Myocyte (in vitro differentiated cells): ENCODE measurements around the gene NUMB. TPM values are rescaled to one million over a fixed set of nuclear protein-coding genes. Genes with fewer than 3 reads are reported as not detected.

Source experiments
- DNase-seq: peaks from one replicate; pipeline ENCODE4 v3.0.0-alpha.2; 2012; ENCODE audit warnings: low read depth
- total RNA-seq: library from RNA; depleted of rRNA; stranded (reverse); fragments of >200 nt; gene quantifications from 2 replicates; pipeline ENCODE4 v1.2.3, GENCODE V29; 2014

NUMB gene
- total RNA-seq, 1 donor from 2014 or later, result 17.2 TPM

- no peak for DNase-seq
Observed at GRCh38 chr14:73262427-73263183, 195.7 kb downstream of the NUMB start.

- no peak for DNase-seq
Observed at GRCh38 chr14:73261520-73262426, 196.6 kb downstream of the NUMB start.

- no peak for DNase-seq
Observed at GRCh38 chr14:73261075-73261474, 197.3 kb downstream of the NUMB start.

- no peak for DNase-seq
Observed at GRCh38 chr14:73260574-73260973, 197.8 kb downstream of the NUMB start.

GRCh38 chr14:73259837-73260236 is 198.5 kb downstream of the NUMB start:
- DNase-seq, result no peak

- DNase-seq, result no peak
Observed at GRCh38 chr14:73258845-73259611, 199.3 kb downstream of the NUMB start.

- no peak for DNase-seq
Observed at GRCh38 chr14:73258076-73258475, 200.3 kb downstream of the NUMB start.

- no peak for DNase-seq
Observed at GRCh38 chr14:73255693-73256225, 202.6 kb downstream of the NUMB start.

GRCh38 chr14:73255005-73255400 is 203.3 kb downstream of the NUMB start:
- DNase-seq, result no peak

GRCh38 chr14:73254247-73255004 is 203.9 kb downstream of the NUMB start:
- DNase-seq, result no peak

- DNase-seq, result no peak
Observed at GRCh38 chr14:73253721-73254120, 204.6 kb downstream of the NUMB start.

GRCh38 chr14:73253323-73253610 is 205.1 kb downstream of the NUMB start:
- DNase-seq, result no peak

- no peak for DNase-seq
Observed at GRCh38 chr14:73252491-73253322, 205.6 kb downstream of the NUMB start.

GRCh38 chr14:73251516-73252215 is 206.7 kb downstream of the NUMB start:
- DNase-seq, result no peak

GRCh38 chr14:73250781-73251500 is 207.4 kb downstream of the NUMB start:
- DNase-seq, result no peak

GRCh38 chr14:73250317-73250713 is 208.0 kb downstream of the NUMB start:
- no peak for DNase-seq

GRCh38 chr14:73249564-73250316 is 208.6 kb downstream of the NUMB start:
- no peak for DNase-seq

- no peak for DNase-seq
Observed at GRCh38 chr14:73249108-73249507, 209.2 kb downstream of the NUMB start.
